Nephron (organoid): Measurements from ENCODE around the gene TFF3.

Experiments used
- H3K27ac Mint-ChIP-seq, 3 experiments: 2 replicates each; pipeline ENCODE4 v1.8.0; 2020; ENCODE audit warnings: mixed read lengths in 3 of 3, mild to moderate bottlenecking in 2 of 3, moderate library complexity in 1 of 3
- H3K27me3 Mint-ChIP-seq: 2 replicates; pipeline ENCODE4 v1.8.0; 2021; ENCODE audit warnings: low read depth, mild to moderate bottlenecking, moderate library complexity, mixed read lengths
- H3K36me3 Mint-ChIP-seq: 2 replicates; pipeline ENCODE4 v1.8.0; 2020; ENCODE audit warnings: low read depth, mixed read lengths
- H3K4me1 Mint-ChIP-seq: 2 replicates; pipeline ENCODE4 v1.8.0; 2020; ENCODE audit warnings: mixed read lengths
- H3K4me3 Mint-ChIP-seq, 3 experiments: 2 replicates each; pipeline ENCODE4 v1.8.0; 2020; ENCODE audit warnings: mild to moderate bottlenecking in 3 of 3, mixed read lengths in 3 of 3, moderate library complexity in 2 of 3
- H3K9me3 Mint-ChIP-seq: 2 replicates; pipeline ENCODE4 v1.8.0; 2020; ENCODE audit warnings: mixed read lengths
- CTCF ChIP-seq, 3 experiments: fragments of 200-600 bp; sonication (generic); IDR thresholded peaks; one replicate each; pipeline ENCODE4 v1.5.0; 2021; ENCODE audit warnings: antibody characterized with exemption in 3 of 3; ENCODE audit not compliant: unreplicated experiment in 3 of 3

Gene TFF3

GRCh38 chr21:42299324-42300044 is 15.7 kb downstream of the TFF3 start:
- Mint-ChIP-seq H3K36me3 (no peaks in the 10 kb centered on the region), H3K9me3 (no peaks in the 10 kb centered on the region), H3K27me3 (peaks cover 15% of the 10 kb centered on the region), H3K4me3 (no peak overlapping the region), H3K27ac (no peak overlapping the region), H3K4me1 (peaks cover 10% of the 10 kb centered on the region)
- TF ChIP-seq CTCF (IDR thresholded peaks at IDR 0.05; ENCODE audit: unreplicated experiment in 3 of 3), result no peak

DNA sequence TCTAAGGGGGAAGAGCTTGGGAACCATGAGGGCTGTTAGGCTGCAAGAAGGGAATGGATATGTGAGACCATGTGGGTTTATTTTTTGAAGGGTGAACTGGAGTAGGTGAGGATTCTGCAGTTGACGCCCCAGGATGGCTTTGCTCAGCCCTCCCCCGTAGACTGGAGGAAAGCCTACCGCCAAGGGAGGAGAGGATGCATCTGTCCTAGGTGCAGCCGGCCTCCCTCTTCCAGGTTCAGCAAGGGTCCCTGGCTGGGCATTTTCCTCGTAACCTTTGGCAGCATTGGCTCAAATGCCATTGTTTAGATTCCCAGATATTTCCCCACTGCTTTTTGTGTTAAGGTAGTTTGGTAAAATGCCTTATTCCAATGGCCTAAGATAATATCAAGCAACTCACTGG is 16.6 kb downstream of the TFF3 start:
- no peak overlapping the region for H3K4me3 Mint-ChIP-seq
- no peaks in the 10 kb centered on the region for H3K36me3 Mint-ChIP-seq
- no peak overlapping the region for H3K27ac Mint-ChIP-seq
- H3K27me3 Mint-ChIP-seq, result peaks cover 15% of the 10 kb centered on the region
- no peaks in the 10 kb centered on the region for H3K9me3 Mint-ChIP-seq
- peaks cover 10% of the 10 kb centered on the region for H3K4me1 Mint-ChIP-seq
- TF ChIP-seq CTCF (IDR thresholded peaks at IDR 0.05; ENCODE audit: unreplicated experiment in 3 of 3), result no peak

- no peak for TF ChIP-seq CTCF (IDR thresholded peaks at IDR 0.05; ENCODE audit: unreplicated experiment in 3 of 3)
- H3K4me3 Mint-ChIP-seq, result no peak overlapping the region
- H3K27me3 Mint-ChIP-seq, result peaks cover 15% of the 10 kb centered on the region
- H3K9me3 Mint-ChIP-seq, result no peaks in the 10 kb centered on the region
- H3K4me1 Mint-ChIP-seq, result peaks cover 10% of the 10 kb centered on the region
- no peaks in the 10 kb centered on the region for H3K36me3 Mint-ChIP-seq
- no peak overlapping the region for H3K27ac Mint-ChIP-seq
These were observed 17.0 kb downstream of the TFF3 start for GRCh38 chr21:42298237-42298636.

GRCh38 chr21:42297377-42297776 is 17.8 kb downstream of the TFF3 start:
- Mint-ChIP-seq H3K36me3 (no peaks in the 10 kb centered on the region), H3K27me3 (peaks cover 15% of the 10 kb centered on the region), H3K4me1 (peaks cover 10% of the 10 kb centered on the region), H3K27ac (no peak overlapping the region), H3K9me3 (no peaks in the 10 kb centered on the region), H3K4me3 (no peak overlapping the region)
- TF ChIP-seq CTCF (IDR thresholded peaks at IDR 0.05; ENCODE audit: unreplicated experiment in 3 of 3), result no peak

- H3K4me3 Mint-ChIP-seq, result no peak overlapping the region
- peaks cover 10% of the 10 kb centered on the region for H3K4me1 Mint-ChIP-seq
- H3K9me3 Mint-ChIP-seq, result no peaks in the 10 kb centered on the region
- H3K27me3 Mint-ChIP-seq, result peaks cover 15% of the 10 kb centered on the region
- no peak for TF ChIP-seq CTCF (IDR thresholded peaks at IDR 0.05; ENCODE audit: unreplicated experiment in 3 of 3)
- no peak overlapping the region for H3K27ac Mint-ChIP-seq
- H3K36me3 Mint-ChIP-seq, result no peaks in the 10 kb centered on the region
These were observed 18.7 kb downstream of the TFF3 start for GRCh38 chr21:42296501-42296900.

DNA sequence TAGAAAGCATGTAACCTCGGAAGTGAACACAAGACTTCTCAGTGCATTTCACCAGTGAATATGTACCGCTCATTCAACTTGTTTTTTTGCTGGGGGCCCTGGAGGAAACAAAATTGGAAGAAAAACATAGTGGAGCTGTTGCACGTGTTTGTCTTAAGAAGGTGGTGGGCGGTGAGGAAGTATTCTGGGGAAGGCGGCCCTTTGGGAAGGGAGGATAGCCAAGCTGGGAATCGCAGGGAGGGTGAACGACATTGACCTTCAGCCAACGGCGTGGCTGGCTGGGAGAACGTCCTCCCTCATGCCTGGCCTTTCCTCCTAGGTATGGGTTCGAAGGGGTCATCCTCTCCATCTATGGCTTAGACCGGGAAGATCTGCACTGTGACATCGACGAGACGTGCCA is 19.4 kb downstream of the TFF3 start:
- TF ChIP-seq CTCF (IDR thresholded peaks at IDR 0.05; ENCODE audit: unreplicated experiment in 3 of 3), result no peak
- H3K36me3 Mint-ChIP-seq, result no peaks in the 10 kb centered on the region

More for the DNA sequence above, 19.4 kb downstream of the TFF3 start:
- Mint-ChIP-seq H3K4me1 (peaks cover 10% of the 10 kb centered on the region), H3K27ac (no peak overlapping the region), H3K9me3 (no peaks in the 10 kb centered on the region), H3K4me3 (no peak overlapping the region), H3K27me3 (peaks cover 15% of the 10 kb centered on the region)
